SK-N-SH (cell line): ENCODE data around the gene SUPT5H. TPM values are rescaled to one million over a fixed set of nuclear protein-coding genes. Genes with fewer than 3 reads are reported as not detected.

Experiments used
- CTCF ChIA-PET: fragments of 300-600, 350-600 bp; formaldehyde crosslinking; extraction: SDS; loops from one replicate; lab custom pipeline; 2021; lab: Yijun Ruan, JAX
- POLR2A ChIA-PET: fragments of 350-600 bp; sonication (Branson Sonifier 250); formaldehyde crosslinking; extraction: SDS; loops from one replicate; lab custom pipeline; 2020; ENCODE audit warnings: antibody characterized with exemption, inconsistent platforms; lab: Yijun Ruan, JAX
- DNase-seq: peaks from one replicate; pipeline ENCODE4 v3.0.0; 2012
- H2AFZ ChIP-seq: fragments of 200-600 bp; sonication (generic); 2 replicates; pipeline ENCODE4 v1.8.1; 2016; ENCODE audit warnings: antibody characterized with exemption, mild to moderate bottlenecking, low read depth
- H3F3A ChIP-seq: fragments of 200-600 bp; sonication (generic); replicated peaks from 2 replicates; pipeline ENCODE3; 2016; ENCODE audit warnings: antibody characterized with exemption, mild to moderate bottlenecking; ENCODE audit not compliant: insufficient read depth
- H3K27ac ChIP-seq, 2 experiments: fragments of 200-500 bp in 1 of 2; fragments of 200-600 bp in 1 of 2; sonication (Bioruptor generic) in 1 of 2; sonication (generic), shearing (Covaris generic) in 1 of 2; 2 replicates each; pipeline versions ENCODE4 v1.5.1 to v1.6.1; 2014 to 2016; ENCODE audit warnings: low read depth in 2 of 2, inconsistent platforms in 1 of 2, low read length in 1 of 2, mild to moderate bottlenecking in 1 of 2, mixed read lengths in 1 of 2
- H3K27me3 ChIP-seq: fragments of 200-600 bp; sonication (generic), shearing (Covaris generic); 2 replicates; pipeline ENCODE4 v1.6.1; 2016; ENCODE audit warnings: mixed run types; ENCODE audit not compliant: insufficient read depth
- H3K36me3 ChIP-seq, 2 experiments: fragments of 200-500 bp in 1 of 2; fragments of 200-600 bp in 1 of 2; sonication (Bioruptor generic) in 1 of 2; sonication (generic) in 1 of 2; replicated peaks in 1 of 2; 2 replicates each; pipeline versions ENCODE3 to v1.5.1; 2014 to 2016; ENCODE audit warnings: low read length in 1 of 2, mild to moderate bottlenecking in 1 of 2; ENCODE audit not compliant: insufficient read depth in 2 of 2, control insufficient read depth in 1 of 2
- H3K4me1 ChIP-seq, 2 experiments: fragments of 200-500 bp in 1 of 2; fragments of 200-600 bp in 1 of 2; sonication (Bioruptor generic) in 1 of 2; sonication (generic), shearing (Covaris generic) in 1 of 2; 2 replicates each; pipeline versions ENCODE4 v1.5.1 to v1.6.1; 2014 to 2016; ENCODE audit warnings: low read depth in 1 of 2, low read length in 1 of 2, mixed run types in 1 of 2; ENCODE audit not compliant: insufficient read depth in 2 of 2, control insufficient read depth in 1 of 2
- H3K4me2 ChIP-seq: fragments of 200-600 bp; sonication (generic), shearing (Covaris generic); 2 replicates; pipeline ENCODE4 v1.6.1; 2017; ENCODE audit warnings: mixed run types
- H3K4me3 ChIP-seq, 2 experiments: fragments of 200-500 bp in 1 of 2; fragments of 200-600 bp in 1 of 2; sonication (Bioruptor generic) in 1 of 2; sonication (generic), shearing (Covaris generic) in 1 of 2; 2 replicates each; pipeline versions ENCODE4 v1.5.1 to v1.8.1; 2014 to 2016; ENCODE audit warnings: low read depth in 2 of 2, inconsistent platforms in 1 of 2, low read length in 1 of 2, mild to moderate bottlenecking in 1 of 2, mixed read lengths in 1 of 2, moderate library complexity in 1 of 2
- H3K79me2 ChIP-seq: fragments of 200-600 bp; sonication (generic); 2 replicates; pipeline ENCODE4 v1.8.1; 2017; ENCODE audit warnings: mild to moderate bottlenecking; ENCODE audit not compliant: insufficient read depth
- H3K9ac ChIP-seq: fragments of 200-600 bp; sonication (generic); 2 replicates; pipeline ENCODE4 v1.6.1; 2017; ENCODE audit warnings: mixed run types
- H3K9me2 ChIP-seq: fragments of 200-600 bp; sonication (generic); 2 replicates; pipeline ENCODE4 v1.6.1; 2017; ENCODE audit warnings: mixed run types
- H3K9me3 ChIP-seq: fragments of 200-600 bp; sonication (generic); 2 replicates; pipeline ENCODE4 v1.6.1; 2017; ENCODE audit warnings: mixed run types, mild to moderate bottlenecking, moderate library complexity
- H4K20me1 ChIP-seq: fragments of 200-600 bp; sonication (generic); 2 replicates; pipeline ENCODE4 v1.6.1; 2017; ENCODE audit warnings: mild to moderate bottlenecking, mixed run types; ENCODE audit not compliant: insufficient read depth
- EP300 ChIP-seq, 2 experiments: IDR thresholded peaks; 2 replicates each; pipeline versions ENCODE4 v1.4.0 to v1.6.1; 2012; ENCODE audit warnings: borderline replicate concordance in 1 of 2, low read depth in 1 of 2, low read length in 1 of 2
- EZH2phosphoT487 ChIP-seq: fragments of 200-600 bp; sonication (generic); IDR thresholded peaks from 2 replicates; pipeline ENCODE4 v1.6.1; 2017; ENCODE audit warnings: low read depth, mixed run types, mild to moderate bottlenecking, antibody characterized with exemption, moderate library complexity, borderline replicate concordance
- FOSL2 ChIP-seq: IDR thresholded peaks from 2 replicates; pipeline ENCODE4 v1.4.0; 2012; ENCODE audit warnings: low read depth, mild to moderate bottlenecking, moderate library complexity, borderline replicate concordance
- GABPA ChIP-seq: IDR thresholded peaks from 2 replicates; pipeline ENCODE4 v1.4.0; 2012; ENCODE audit warnings: low read depth, mild to moderate bottlenecking
- JUND ChIP-seq: IDR thresholded peaks from 2 replicates; pipeline ENCODE4 v1.4.0; 2012
- MXI1 ChIP-seq: IDR thresholded peaks from 2 replicates; pipeline ENCODE4 v1.6.1; 2012; ENCODE audit warnings: mild to moderate bottlenecking, low read depth, low read length, improper control_type of control experiment
- NFIC ChIP-seq: IDR thresholded peaks from 2 replicates; pipeline ENCODE4 v1.4.0; 2012; ENCODE audit warnings: borderline replicate concordance
- PBX3 ChIP-seq: IDR thresholded peaks from 2 replicates; pipeline ENCODE4; 2012
- POLR2AphosphoS5 ChIP-seq: IDR thresholded peaks from 2 replicates; pipeline ENCODE4 v1.6.1; 2012; ENCODE audit warnings: low read depth, low read length
- RAD21 ChIP-seq: IDR thresholded peaks from 2 replicates; pipeline ENCODE4 v1.6.1; 2012; ENCODE audit warnings: mild to moderate bottlenecking, low read length
- RCOR1 ChIP-seq: fragments of 150-350 bp; IDR thresholded peaks from 2 replicates; pipeline ENCODE4 v1.6.1; 2017; ENCODE audit warnings: antibody characterized with exemption, low read length
- SIN3A ChIP-seq: IDR thresholded peaks from 2 replicates; pipeline ENCODE4 v1.6.1; 2012; ENCODE audit warnings: low read depth, mild to moderate bottlenecking, low read length, moderate library complexity, borderline replicate concordance
- SMC3 ChIP-seq: IDR thresholded peaks from 2 replicates; pipeline ENCODE4 v1.6.1; 2012; ENCODE audit warnings: low read depth, low read length, improper control_type of control experiment
- TAF1 ChIP-seq: IDR thresholded peaks from 2 replicates; pipeline ENCODE4 v1.6.1; 2012; ENCODE audit warnings: low read depth, mild to moderate bottlenecking, low read length, moderate library complexity, borderline replicate concordance
- TCF12 ChIP-seq: IDR thresholded peaks from 2 replicates; pipeline ENCODE4 v1.4.0; 2012
- USF2 ChIP-seq: fragments of 150-350 bp; IDR thresholded peaks from 2 replicates; pipeline ENCODE4 v1.6.1; 2017; ENCODE audit warnings: antibody characterized with exemption, low read length, low read depth, borderline replicate concordance
- YY1 ChIP-seq: IDR thresholded peaks from 2 replicates; pipeline ENCODE4 v1.4.0; 2012; ENCODE audit warnings: low read depth, mild to moderate bottlenecking
- ZBTB33 ChIP-seq: IDR thresholded peaks from 2 replicates; pipeline ENCODE4 v1.4.0; 2012; ENCODE audit warnings: low read depth, borderline replicate concordance
- WGBS: methylation state at CpG from one replicate; pipeline ENCODE4 v1.1.6; 2017; ENCODE audit warnings: low lambda C conversion rate; 5-methylcytosine and 5-hydroxymethylcytosine counted together
- polyA plus RNA-seq, 3 experiments: library from polyadenylated mRNA; depleted of rRNA; stranded (reverse); fragments of >200 nt; gene quantifications; 2 replicates each; pipeline ENCODE4 v1.2.3, GENCODE V29; 2012

SUPT5H gene
- polyA plus RNA-seq, 1 of the 3 experiments (the other 2 are of a cell fraction) = 137 TPM

GRCh38 chr19:39497701-39497995 lies 52.3 kb downstream of the SUPT5H start:
- H3F3A ChIP-seq = no peaks in the 10 kb centered on the region
- no peaks in the 10 kb centered on the region for H3K9me3 ChIP-seq
- H3K4me3 ChIP-seq = peak overlapping the region in 1 of 2 experiments; percentile 20; a peak in 2 of 4 replicates
- peak overlapping the region; percentile 56 for H3K4me2 ChIP-seq
- H3K27me3 ChIP-seq = no peaks in the 10 kb centered on the region; the same call in 1 of the 2 replicates
- H3K36me3 ChIP-seq = no peaks in the 10 kb centered on the region
- H3K9ac ChIP-seq = no peak overlapping the region
- no peak overlapping the region for H3K27ac ChIP-seq
- no peaks in the 10 kb centered on the region for H4K20me1 ChIP-seq
- H2AFZ ChIP-seq = peak overlapping the region; percentile 12; the same call in 1 of the 2 replicates
- CTCF ChIA-PET = interaction anchor here (0.6 to 2.6 kb wide), 23 partner anchors 9 to 176 kb away, joined by 3 to 44 read pairs (median 4); partner anchors contain the start of genes EID2, EID2B, RPS16 and SELENOV
- no peak for DNase-seq
- POLR2A ChIA-PET = interaction anchor here (0.7 to 1.4 kb wide), 4 partner anchors 17 to 270 kb away, joined by 3 to 5 read pairs (median 4); partner anchors contain the start of genes EID2B, RPS16 and SELENOV
- H3K4me1 ChIP-seq = peaks cover 0 to 9% of the 10 kb centered on the region in 2 experiments; a peak in 1 of 4 replicates
- no peaks in the 10 kb centered on the region for H3K79me2 ChIP-seq
- no peak for TF ChIP-seq POLR2AphosphoS5
- TF ChIP-seq RCOR1 = no peak
- no peak for TF ChIP-seq TCF12
- TF ChIP-seq YY1 = no peak
- no peak for TF ChIP-seq JUND
- no peak for TF ChIP-seq EP300 (IDR thresholded peaks at IDR 0.05; ENCODE audit: borderline replicate concordance in 1 of 2, low read depth in 1 of 2, low read length in 1 of 2)
- no peak for TF ChIP-seq SIN3A
- TF ChIP-seq TAF1 = no peak
- TF ChIP-seq NFIC = no peak
- TF ChIP-seq MXI1 = no peak
- no peak for TF ChIP-seq ZBTB33
- TF ChIP-seq PBX3 = no peak
- no peak for TF ChIP-seq RAD21
- TF ChIP-seq USF2 = no peak
- TF ChIP-seq EZH2phosphoT487 = no peak
- no peak for TF ChIP-seq GABPA
- TF ChIP-seq FOSL2 = no peak
- TF ChIP-seq SMC3 = no peak
- TF ChIP-seq, all 33 proteins: peak for 0
- no peaks in the 10 kb centered on the region for H3K9me2 ChIP-seq
- WGBS = 0% methylated on average over 4 of the region's 7 CpGs
